ENCODE results near the gene ZC3H7A.

The ZC3H7A gene

DNA sequence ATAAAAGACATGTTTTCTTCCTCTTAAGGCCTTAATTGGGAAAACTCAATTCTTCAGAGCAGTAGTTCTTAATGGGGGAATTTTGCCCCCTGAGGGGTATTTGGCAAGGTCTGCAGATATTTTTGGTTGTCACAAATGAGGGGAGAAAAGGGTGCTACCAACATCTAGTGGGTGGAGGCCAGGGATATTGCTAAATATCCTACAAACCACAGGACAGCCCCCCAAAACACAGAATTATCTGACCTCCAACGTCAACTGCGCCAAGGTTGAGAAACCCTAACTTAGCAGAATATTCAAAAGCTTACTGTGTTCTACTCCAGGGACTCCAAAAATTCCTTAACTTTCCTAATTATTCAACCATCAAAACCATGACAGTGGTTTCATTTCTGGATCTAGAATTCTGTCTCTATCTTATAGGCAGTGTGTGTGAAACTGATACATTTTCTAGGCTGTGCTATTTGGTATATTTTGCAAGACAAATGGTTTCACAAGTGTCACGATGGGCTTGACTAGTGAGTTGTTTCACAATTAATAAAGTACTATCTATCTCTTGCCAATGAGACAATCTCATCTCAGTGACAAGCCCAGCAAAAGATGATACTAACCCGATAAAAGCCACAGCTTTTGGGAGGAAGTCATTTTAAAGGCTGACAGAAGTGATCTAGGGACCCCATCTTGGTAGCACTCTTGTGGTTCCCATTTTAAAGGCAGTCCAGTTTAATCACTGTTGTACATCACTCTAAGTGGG is 69.1 kb downstream of the ZC3H7A start:
- POLR2A ChIA-PET = no interaction called here
- TF ChIP-seq, protein P1, sequence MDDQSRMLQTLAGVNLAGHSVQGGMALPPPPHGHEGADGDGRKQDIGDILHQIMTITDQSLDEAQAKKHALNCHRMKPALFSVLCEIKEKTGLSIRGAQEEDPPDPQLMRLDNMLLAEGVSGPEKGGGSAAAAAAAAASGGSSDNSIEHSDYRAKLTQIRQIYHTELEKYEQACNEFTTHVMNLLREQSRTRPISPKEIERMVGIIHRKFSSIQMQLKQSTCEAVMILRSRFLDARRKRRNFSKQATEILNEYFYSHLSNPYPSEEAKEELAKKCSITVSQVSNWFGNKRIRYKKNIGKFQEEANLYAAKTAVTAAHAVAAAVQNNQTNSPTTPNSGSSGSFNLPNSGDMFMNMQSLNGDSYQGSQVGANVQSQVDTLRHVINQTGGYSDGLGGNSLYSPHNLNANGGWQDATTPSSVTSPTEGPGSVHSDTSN (CRISPR knock-in tag; IDR thresholded peaks at IDR 0.05) = no peak
- no peak for TF ChIP-seq YY1 (tag by site-specific recombination; IDR thresholded peaks at IDR 0.05)
- no peak for TF ChIP-seq ZNF701 (tag by site-specific recombination; IDR thresholded peaks at IDR 0.05)
- TF ChIP-seq, protein P2, sequence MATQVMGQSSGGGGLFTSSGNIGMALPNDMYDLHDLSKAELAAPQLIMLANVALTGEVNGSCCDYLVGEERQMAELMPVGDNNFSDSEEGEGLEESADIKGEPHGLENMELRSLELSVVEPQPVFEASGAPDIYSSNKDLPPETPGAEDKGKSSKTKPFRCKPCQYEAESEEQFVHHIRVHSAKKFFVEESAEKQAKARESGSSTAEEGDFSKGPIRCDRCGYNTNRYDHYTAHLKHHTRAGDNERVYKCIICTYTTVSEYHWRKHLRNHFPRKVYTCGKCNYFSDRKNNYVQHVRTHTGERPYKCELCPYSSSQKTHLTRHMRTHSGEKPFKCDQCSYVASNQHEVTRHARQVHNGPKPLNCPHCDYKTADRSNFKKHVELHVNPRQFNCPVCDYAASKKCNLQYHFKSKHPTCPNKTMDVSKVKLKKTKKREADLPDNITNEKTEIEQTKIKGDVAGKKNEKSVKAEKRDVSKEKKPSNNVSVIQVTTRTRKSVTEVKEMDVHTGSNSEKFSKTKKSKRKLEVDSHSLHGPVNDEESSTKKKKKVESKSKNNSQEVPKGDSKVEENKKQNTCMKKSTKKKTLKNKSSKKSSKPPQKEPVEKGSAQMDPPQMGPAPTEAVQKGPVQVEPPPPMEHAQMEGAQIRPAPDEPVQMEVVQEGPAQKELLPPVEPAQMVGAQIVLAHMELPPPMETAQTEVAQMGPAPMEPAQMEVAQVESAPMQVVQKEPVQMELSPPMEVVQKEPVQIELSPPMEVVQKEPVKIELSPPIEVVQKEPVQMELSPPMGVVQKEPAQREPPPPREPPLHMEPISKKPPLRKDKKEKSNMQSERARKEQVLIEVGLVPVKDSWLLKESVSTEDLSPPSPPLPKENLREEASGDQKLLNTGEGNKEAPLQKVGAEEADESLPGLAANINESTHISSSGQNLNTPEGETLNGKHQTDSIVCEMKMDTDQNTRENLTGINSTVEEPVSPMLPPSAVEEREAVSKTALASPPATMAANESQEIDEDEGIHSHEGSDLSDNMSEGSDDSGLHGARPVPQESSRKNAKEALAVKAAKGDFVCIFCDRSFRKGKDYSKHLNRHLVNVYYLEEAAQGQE (tag by site-specific recombination; IDR thresholded peaks at IDR 0.05) = no peak
- no peak for TF ChIP-seq ZNF394 (tag by site-specific recombination; IDR thresholded peaks at IDR 0.05; ENCODE audit: borderline replicate concordance)
- TF ChIP-seq BCL11A (tag by site-specific recombination; IDR thresholded peaks at IDR 0.05; ENCODE audit: low read depth) = no peak
- TF ChIP-seq SP7 (tag by site-specific recombination; IDR thresholded peaks at IDR 0.05) = no peak
- no peak for TF ChIP-seq ZSCAN16 (tag by site-specific recombination; IDR thresholded peaks at IDR 0.05)
- TF ChIP-seq ZNF423 (tag by site-specific recombination; IDR thresholded peaks at IDR 0.05) = no peak
- no peak for TF ChIP-seq KLF16 (tag by site-specific recombination; IDR thresholded peaks at IDR 0.05)
- CTCF ChIA-PET = interaction anchor here (1.0 kb wide), 1 partner anchor 13 kb away, joined by 3 read pairs; no protein-coding TSS in a partner anchor
- Histone ChIP-seq H3K4me3 (ENCODE audit: low read depth, low read length) (no peak overlapping the region), H3K27ac (ENCODE audit: extremely low read depth, low read depth, low read length) (no peak overlapping the region), H3K36me3 (ENCODE audit: control insufficient read depth in 2 of 2, insufficient read depth in 1 of 2, low read length in 2 of 2) (peaks cover 24 to 87% of the 10 kb centered on the region in 2 experiments; a peak in 2 of 3 replicates), H3K4me1 (ENCODE audit: control insufficient read depth, insufficient read depth, low read length) (peaks cover 6% of the 10 kb centered on the region; the same call in 1 of the 2 replicates), H3K9me3 (ENCODE audit: control insufficient read depth, insufficient read depth, low read depth, low read length) (no peaks in the 10 kb centered on the region)

DNA sequence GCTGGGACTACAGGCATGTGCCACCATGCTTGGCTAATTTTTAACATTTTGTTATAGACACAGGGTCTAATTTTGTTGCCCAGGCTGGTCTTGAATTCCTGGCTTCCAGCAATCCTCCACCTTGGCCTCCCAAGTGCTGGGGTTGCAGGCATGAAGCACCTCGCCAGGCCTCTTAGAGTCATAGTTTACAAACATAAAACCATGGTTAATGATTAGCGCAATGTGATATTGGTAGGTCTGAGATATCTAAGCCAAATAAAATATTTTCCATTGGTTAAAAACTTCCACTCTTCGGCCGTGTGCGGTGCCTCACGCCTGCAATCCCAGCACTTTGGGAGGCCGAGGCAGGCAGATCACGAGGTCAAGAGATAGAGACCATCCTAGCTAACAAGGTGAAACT is 71.0 kb downstream of the ZC3H7A start:
- Histone ChIP-seq H3K4me3 (ENCODE audit: low read depth, low read length) (no peak overlapping the region), H3K9me3 (ENCODE audit: control insufficient read depth, insufficient read depth, low read depth, low read length) (no peaks in the 10 kb centered on the region), H3K36me3 (ENCODE audit: control insufficient read depth in 2 of 2, insufficient read depth in 1 of 2, low read length in 2 of 2) (peaks cover 21 to 84% of the 10 kb centered on the region in 2 experiments; a peak in 2 of 3 replicates), H3K27ac (ENCODE audit: extremely low read depth, low read depth, low read length) (no peak overlapping the region), H3K4me1 (ENCODE audit: control insufficient read depth, insufficient read depth, low read length) (peaks cover 6% of the 10 kb centered on the region; the same call in 1 of the 2 replicates)
- ChIA-PET POLR2A (no interaction called here), CTCF (interaction anchor here (1.2 to 1.5 kb wide), 2 partner anchors 15 to 71 kb away, joined by 3 to 4 read pairs; partner anchors contain the start of gene ZC3H7A)
- TF ChIP-seq ZIC2 (tag by site-specific recombination; IDR thresholded peaks at IDR 0.05) = no peak
- TF ChIP-seq ZNF112 (tag by site-specific recombination; IDR thresholded peaks at IDR 0.05) = no peak
- no peak for TF ChIP-seq ZNF660 (tag by site-specific recombination; IDR thresholded peaks at IDR 0.05)
- TF ChIP-seq ZNF426 (tag by site-specific recombination; IDR thresholded peaks at IDR 0.05) = no peak
- TF ChIP-seq, protein P3, sequence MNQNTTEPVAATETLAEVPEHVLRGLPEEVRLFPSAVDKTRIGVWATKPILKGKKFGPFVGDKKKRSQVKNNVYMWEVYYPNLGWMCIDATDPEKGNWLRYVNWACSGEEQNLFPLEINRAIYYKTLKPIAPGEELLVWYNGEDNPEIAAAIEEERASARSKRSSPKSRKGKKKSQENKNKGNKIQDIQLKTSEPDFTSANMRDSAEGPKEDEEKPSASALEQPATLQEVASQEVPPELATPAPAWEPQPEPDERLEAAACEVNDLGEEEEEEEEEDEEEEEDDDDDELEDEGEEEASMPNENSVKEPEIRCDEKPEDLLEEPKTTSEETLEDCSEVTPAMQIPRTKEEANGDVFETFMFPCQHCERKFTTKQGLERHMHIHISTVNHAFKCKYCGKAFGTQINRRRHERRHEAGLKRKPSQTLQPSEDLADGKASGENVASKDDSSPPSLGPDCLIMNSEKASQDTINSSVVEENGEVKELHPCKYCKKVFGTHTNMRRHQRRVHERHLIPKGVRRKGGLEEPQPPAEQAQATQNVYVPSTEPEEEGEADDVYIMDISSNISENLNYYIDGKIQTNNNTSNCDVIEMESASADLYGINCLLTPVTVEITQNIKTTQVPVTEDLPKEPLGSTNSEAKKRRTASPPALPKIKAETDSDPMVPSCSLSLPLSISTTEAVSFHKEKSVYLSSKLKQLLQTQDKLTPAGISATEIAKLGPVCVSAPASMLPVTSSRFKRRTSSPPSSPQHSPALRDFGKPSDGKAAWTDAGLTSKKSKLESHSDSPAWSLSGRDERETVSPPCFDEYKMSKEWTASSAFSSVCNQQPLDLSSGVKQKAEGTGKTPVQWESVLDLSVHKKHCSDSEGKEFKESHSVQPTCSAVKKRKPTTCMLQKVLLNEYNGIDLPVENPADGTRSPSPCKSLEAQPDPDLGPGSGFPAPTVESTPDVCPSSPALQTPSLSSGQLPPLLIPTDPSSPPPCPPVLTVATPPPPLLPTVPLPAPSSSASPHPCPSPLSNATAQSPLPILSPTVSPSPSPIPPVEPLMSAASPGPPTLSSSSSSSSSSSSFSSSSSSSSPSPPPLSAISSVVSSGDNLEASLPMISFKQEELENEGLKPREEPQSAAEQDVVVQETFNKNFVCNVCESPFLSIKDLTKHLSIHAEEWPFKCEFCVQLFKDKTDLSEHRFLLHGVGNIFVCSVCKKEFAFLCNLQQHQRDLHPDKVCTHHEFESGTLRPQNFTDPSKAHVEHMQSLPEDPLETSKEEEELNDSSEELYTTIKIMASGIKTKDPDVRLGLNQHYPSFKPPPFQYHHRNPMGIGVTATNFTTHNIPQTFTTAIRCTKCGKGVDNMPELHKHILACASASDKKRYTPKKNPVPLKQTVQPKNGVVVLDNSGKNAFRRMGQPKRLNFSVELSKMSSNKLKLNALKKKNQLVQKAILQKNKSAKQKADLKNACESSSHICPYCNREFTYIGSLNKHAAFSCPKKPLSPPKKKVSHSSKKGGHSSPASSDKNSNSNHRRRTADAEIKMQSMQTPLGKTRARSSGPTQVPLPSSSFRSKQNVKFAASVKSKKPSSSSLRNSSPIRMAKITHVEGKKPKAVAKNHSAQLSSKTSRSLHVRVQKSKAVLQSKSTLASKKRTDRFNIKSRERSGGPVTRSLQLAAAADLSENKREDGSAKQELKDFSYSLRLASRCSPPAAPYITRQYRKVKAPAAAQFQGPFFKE (tag by site-specific recombination; IDR thresholded peaks at IDR 0.05; ENCODE audit: borderline replicate concordance) = no peak
- no peak for TF ChIP-seq ZNF366 (tag by site-specific recombination; conservative IDR thresholded peaks at IDR 0.05)
- TF ChIP-seq, protein P4, sequence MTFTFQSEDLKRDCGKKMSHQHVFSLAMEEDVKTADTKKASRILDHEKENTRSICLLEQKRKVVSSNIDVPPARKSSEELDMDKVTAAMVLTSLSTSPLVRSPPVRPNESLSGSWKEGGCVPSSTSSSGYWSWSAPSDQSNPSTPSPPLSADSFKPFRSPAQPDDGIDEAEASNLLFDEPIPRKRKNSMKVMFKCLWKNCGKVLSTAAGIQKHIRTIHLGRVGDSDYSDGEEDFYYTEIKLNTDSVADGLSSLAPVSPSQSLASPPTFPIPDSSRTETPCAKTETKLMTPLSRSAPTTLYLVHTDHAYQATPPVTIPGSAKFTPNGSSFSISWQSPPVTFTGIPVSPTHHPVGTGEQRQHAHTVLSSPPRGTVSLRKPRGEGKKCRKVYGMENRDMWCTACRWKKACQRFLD (tag by site-specific recombination; IDR thresholded peaks at IDR 0.05) = no peak
- no peak for TF ChIP-seq ZNF473 (tag by site-specific recombination; IDR thresholded peaks at IDR 0.05)
- TF ChIP-seq ZNF777 (tag by site-specific recombination; IDR thresholded peaks at IDR 0.05; ENCODE audit: borderline replicate concordance) = no peak
- no peak for TF ChIP-seq ZNF10 (tag by site-specific recombination; IDR thresholded peaks at IDR 0.05)
- TF ChIP-seq ZFP37 (tag by site-specific recombination; IDR thresholded peaks at IDR 0.05) = no peak
- no peak for TF ChIP-seq MEIS1 (CRISPR knock-in tag; IDR thresholded peaks at IDR 0.05; ENCODE audit: borderline replicate concordance)
- no peak for TF ChIP-seq ZNF610 (tag by site-specific recombination; IDR thresholded peaks at IDR 0.05; ENCODE audit: borderline replicate concordance)
